ENCODE measurements around the gene GDPGP1. TPM values are rescaled to one million over a fixed set of nuclear protein-coding genes. Genes with fewer than 3 reads are reported as not detected.

GDPGP1 gene
- total RNA-seq, 4 donors from 2014 or later: 2.6 to 5.5 (median 3.9) TPM

- no peak for TF ChIP-seq POLR2A (IDR thresholded peaks at IDR 0.05)
- TF ChIP-seq CTCF (IDR thresholded peaks at IDR 0.05): no peak
- WGBS, 2 donors: 76% methylated on average over 6 of the region's 6 CpGs
- no peak for DNase-seq (ENCODE audit: low spot score in 2 of 2)
- intact Hi-C loops (cut with DNase I; ENCODE audit: low total_unique reads): no loop called here
- no peak overlapping the region for H3K4me3 ChIP-seq (ENCODE audit: low read depth, poor library complexity, severe bottlenecking)
These were observed 60.1 kb downstream of the GDPGP1 start for GRCh38 chr15:90294159-90294558.

- no peak overlapping the region for H3K4me3 ChIP-seq (ENCODE audit: low read depth, poor library complexity, severe bottlenecking)
- TF ChIP-seq CTCF (IDR thresholded peaks at IDR 0.05): no peak
- no peak for TF ChIP-seq POLR2A (IDR thresholded peaks at IDR 0.05)
- intact Hi-C loops (cut with DNase I; ENCODE audit: low total_unique reads): no loop called here
- WGBS, 2 donors: 52 to 70% methylated on average over 16 of the region's 16 CpGs
- DNase-seq (ENCODE audit: low spot score in 2 of 2): peak in 1 of 2 donors; percentile 83
These were observed 60.7 kb downstream of the GDPGP1 start for GRCh38 chr15:90294601-90295269.

GRCh38 chr15:90295270-90295648, 61.2 kb downstream of the GDPGP1 start:
- intact Hi-C loops (cut with DNase I; ENCODE audit: low total_unique reads): no loop called here
- no peak for TF ChIP-seq CTCF (IDR thresholded peaks at IDR 0.05)
- no peak for TF ChIP-seq POLR2A (IDR thresholded peaks at IDR 0.05)
- no peak overlapping the region for H3K4me3 ChIP-seq (ENCODE audit: low read depth, poor library complexity, severe bottlenecking)
- WGBS, 2 donors: 67 to 82% methylated on average over 10 of the region's 10 CpGs
- no peak for DNase-seq (ENCODE audit: low spot score in 2 of 2)

Other genes with a start within 250 kb of the GDPGP1 start
- 10 to 100 TPM; 27.2 to 34.3 (median 32.4) TPM for gene ZNF710, start 232.9 kb upstream of the GDPGP1 start, total RNA-seq
- gene IDH2, start 131.7 kb upstream of the GDPGP1 start, total RNA-seq: 100 to 1,000 TPM in 2 of 4 donors, 10 to 100 TPM in 2; 49.2 to 136 (median 86.3) TPM
- 100 to 1,000 TPM in 3 of 4 donors, 10 to 100 TPM in 1; 89.2 to 151 (median 106) TPM for gene SEMA4B, start 32.9 kb upstream of the GDPGP1 start, total RNA-seq
- 10 to 100 TPM in 3 of 4 donors, 1 to 10 TPM in 1; 10.0 to 32.2 (median 22.9) TPM for gene CIB1, start 268 bp upstream of the GDPGP1 start, total RNA-seq
- under 1 TPM in 1 of 4 donors, not detected in 3; 0.63 TPM for gene TTLL13, start 15.3 kb downstream of the GDPGP1 start, total RNA-seq
- 10 to 100 TPM; 49.8 to 66.8 (median 58.4) TPM for gene NGRN, start 31.5 kb downstream of the GDPGP1 start, total RNA-seq
- gene ZNF774, start 118.1 kb downstream of the GDPGP1 start, total RNA-seq: 1 to 10 TPM; 1.4 to 3.4 (median 2.4) TPM
- gene IQGAP1, start 154.0 kb downstream of the GDPGP1 start, total RNA-seq: 100 to 1,000 TPM; 202 to 243 (median 231) TPM